ENCODE measurements around the gene SPTBN4.
A peak's percentile ranks its signal among the peaks of the same experiment; 100 is the strongest.

The SPTBN4 gene

GRCh38 chr19:40438284-40438683 lies 28.5 kb upstream of the SPTBN4 start:
- Histone ChIP-seq H3K9ac (ENCODE audit: low read length) (no peak overlapping the region), H3K4me2 (ENCODE audit: low read length) (no peak overlapping the region), H2AFZ (ENCODE audit: low read length) (no peak overlapping the region), H3K27me3 (ENCODE audit: insufficient read depth, low read length) (no peaks in the 10 kb centered on the region), H3F3A (ENCODE audit: insufficient read depth, low read length) (no peaks in the 10 kb centered on the region), H3K27ac (ENCODE audit: low read depth, low read length, poor library complexity, severe bottlenecking) (peak overlapping the region; percentile 17), H3K79me2 (ENCODE audit: insufficient read depth, low read length) (peaks cover 10% of the 10 kb centered on the region), H4K20me1 (ENCODE audit: insufficient read depth, low read length) (no peaks in the 10 kb centered on the region), H3K4me1 (ENCODE audit: insufficient read depth, low read length, severe bottlenecking) (peaks cover 31% of the 10 kb centered on the region), H3K36me3 (ENCODE audit: insufficient read depth, low read length) (peaks cover 21% of the 10 kb centered on the region; the same call in 1 of the 2 replicates), H3K4me3 (ENCODE audit: low read depth, low read length, poor library complexity, severe bottlenecking) (no peak overlapping the region), H3K9me3 (ENCODE audit: low read length) (no peaks in the 10 kb centered on the region), H3K9me2 (ENCODE audit: low read depth, low read length) (no peaks in the 10 kb centered on the region)
- TF ChIP-seq EZH2 (IDR thresholded peaks at IDR 0.05; ENCODE audit: borderline replicate concordance, low read length) (no peak), CTCF (IDR thresholded peaks at IDR 0.05; ENCODE audit: low read length) (no peak)

- Histone ChIP-seq H3K27me3 (ENCODE audit: insufficient read depth, low read length) (no peaks in the 10 kb centered on the region), H4K20me1 (ENCODE audit: insufficient read depth, low read length) (no peaks in the 10 kb centered on the region), H3K9me3 (ENCODE audit: low read length) (no peaks in the 10 kb centered on the region), H3K79me2 (ENCODE audit: insufficient read depth, low read length) (peaks cover 10% of the 10 kb centered on the region), H3K4me1 (ENCODE audit: insufficient read depth, low read length, severe bottlenecking) (peaks cover 13% of the 10 kb centered on the region), H3K9ac (ENCODE audit: low read length) (peak overlapping the region; percentile 81), H2AFZ (ENCODE audit: low read length) (no peak overlapping the region), H3K4me2 (ENCODE audit: low read length) (peak overlapping the region; percentile 87), H3K4me3 (ENCODE audit: low read depth, low read length, poor library complexity, severe bottlenecking) (peak overlapping the region; percentile 88), H3K9me2 (ENCODE audit: low read depth, low read length) (no peaks in the 10 kb centered on the region), H3K27ac (ENCODE audit: low read depth, low read length, poor library complexity, severe bottlenecking) (peak overlapping the region; percentile 69), H3F3A (ENCODE audit: insufficient read depth, low read length) (no peaks in the 10 kb centered on the region), H3K36me3 (ENCODE audit: insufficient read depth, low read length) (peaks cover 21% of the 10 kb centered on the region; the same call in 1 of the 2 replicates)
- TF ChIP-seq CTCF (IDR thresholded peaks at IDR 0.05; ENCODE audit: low read length) (no peak), EZH2 (IDR thresholded peaks at IDR 0.05; ENCODE audit: borderline replicate concordance, low read length) (no peak)
These were observed 25.0 kb upstream of the SPTBN4 start for GRCh38 chr19:40441719-40442253.

- H3K27ac ChIP-seq (ENCODE audit: low read depth, low read length, poor library complexity, severe bottlenecking) = peak overlapping the region; percentile 69
- peaks cover 21% of the 10 kb centered on the region; the same call in 1 of the 2 replicates for H3K36me3 ChIP-seq (ENCODE audit: insufficient read depth, low read length)
- H3K9ac ChIP-seq (ENCODE audit: low read length) = peak overlapping the region; percentile 81
- no peaks in the 10 kb centered on the region for H3F3A ChIP-seq (ENCODE audit: insufficient read depth, low read length)
- TF ChIP-seq CTCF (IDR thresholded peaks at IDR 0.05; ENCODE audit: low read length) = no peak
- no peak for TF ChIP-seq EZH2 (IDR thresholded peaks at IDR 0.05; ENCODE audit: borderline replicate concordance, low read length)
- peak overlapping the region; percentile 88 for H3K4me3 ChIP-seq (ENCODE audit: low read depth, low read length, poor library complexity, severe bottlenecking)
- H3K4me2 ChIP-seq (ENCODE audit: low read length) = peak overlapping the region; percentile 87
- H3K9me3 ChIP-seq (ENCODE audit: low read length) = no peaks in the 10 kb centered on the region
- no peak overlapping the region for H2AFZ ChIP-seq (ENCODE audit: low read length)
- peaks cover 13% of the 10 kb centered on the region for H3K4me1 ChIP-seq (ENCODE audit: insufficient read depth, low read length, severe bottlenecking)
- no peaks in the 10 kb centered on the region for H4K20me1 ChIP-seq (ENCODE audit: insufficient read depth, low read length)
- H3K9me2 ChIP-seq (ENCODE audit: low read depth, low read length) = no peaks in the 10 kb centered on the region
- H3K79me2 ChIP-seq (ENCODE audit: insufficient read depth, low read length) = peaks cover 10% of the 10 kb centered on the region
- H3K27me3 ChIP-seq (ENCODE audit: insufficient read depth, low read length) = no peaks in the 10 kb centered on the region
These were observed 24.3 kb upstream of the SPTBN4 start for GRCh38 chr19:40442328-40443130.

All from OCI-LY1 (cell line).